Epithelial cell of esophagus (primary cell): ENCODE measurements around the gene DCDC2C.

Source experiments
- DNase-seq: peaks from one replicate; pipeline ENCODE4 v3.0.0; 2010; ENCODE audit warnings: low read depth
- H3K4me3 ChIP-seq: 2 replicates; pipeline ENCODE4 v1.5.1; 2011; ENCODE audit warnings: mild to moderate bottlenecking, low read length, control low read depth
- CTCF ChIP-seq: IDR thresholded peaks from 2 replicates; pipeline ENCODE4 v1.5.1; 2011; ENCODE audit warnings: low read depth, mild to moderate bottlenecking, low read length, control low read depth, inconsistent platforms; ENCODE audit not compliant: insufficient read depth; ENCODE audit errors: missing control alignments

Gene DCDC2C

GRCh38 chr2:3839476-3839875 lies 136.1 kb downstream of the DCDC2C start:
- TF ChIP-seq CTCF = no peak
- no peak for DNase-seq
- no peak overlapping the region for H3K4me3 ChIP-seq

GRCh38 chr2:3840611-3841155 lies 137.3 kb downstream of the DCDC2C start:
- TF ChIP-seq CTCF = no peak
- H3K4me3 ChIP-seq = no peak overlapping the region
- DNase-seq = no peak

DNA sequence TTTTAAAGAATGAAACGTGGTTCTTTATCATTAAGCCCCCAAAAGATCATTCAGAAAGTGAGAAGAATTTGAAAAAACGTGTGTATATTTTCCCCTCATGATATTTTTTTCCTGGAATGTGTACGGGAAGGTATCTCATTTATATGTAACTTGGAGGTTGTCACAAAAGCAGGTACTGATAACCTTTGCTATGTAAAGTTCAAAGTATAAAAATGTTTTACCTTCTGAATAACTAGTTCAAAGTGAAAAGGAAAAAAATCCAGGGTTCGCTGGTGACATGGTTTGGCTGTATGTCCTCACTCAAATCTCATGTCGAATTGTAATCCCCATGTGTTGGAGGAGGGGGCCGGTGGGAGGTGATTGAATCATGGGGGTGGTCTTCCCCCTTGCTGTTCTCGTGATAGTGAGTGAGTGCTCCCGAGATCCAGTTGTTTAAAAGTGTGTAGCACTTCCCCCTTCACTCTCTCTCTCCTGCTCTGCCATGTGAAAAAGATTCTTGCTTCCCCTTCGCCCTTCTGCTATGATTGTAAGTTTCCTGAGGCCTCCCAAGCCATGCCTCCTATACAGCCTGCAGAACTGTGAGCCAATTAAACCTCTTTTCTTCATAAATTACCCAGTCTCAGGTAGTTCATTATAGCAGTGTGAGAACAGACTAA lies 144.2 kb downstream of the DCDC2C start:
- DNase-seq = no peak
- no peak for TF ChIP-seq CTCF
- H3K4me3 ChIP-seq = no peak overlapping the region

DNA sequence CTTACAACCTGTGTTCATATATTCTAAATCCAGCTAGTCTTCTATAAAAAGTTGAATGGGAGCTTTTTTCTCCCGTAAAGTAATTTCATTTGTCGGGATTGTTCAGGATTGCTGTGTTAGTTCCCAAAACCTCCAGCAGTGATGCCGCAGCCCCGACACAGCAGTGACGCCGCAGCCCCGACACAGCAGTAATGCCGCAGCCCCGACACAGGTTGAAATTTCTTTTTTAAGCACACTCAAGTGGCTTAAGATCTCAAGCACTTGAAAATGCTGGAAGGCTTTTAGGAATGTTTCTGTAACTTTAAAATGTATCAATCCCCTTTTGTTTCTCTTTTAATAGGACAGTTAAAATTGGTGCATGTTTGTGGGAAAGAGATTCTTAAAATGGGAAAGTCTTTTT lies 145.4 kb downstream of the DCDC2C start:
- no peak for DNase-seq
- no peak for TF ChIP-seq CTCF
- H3K4me3 ChIP-seq = no peak overlapping the region

DNA sequence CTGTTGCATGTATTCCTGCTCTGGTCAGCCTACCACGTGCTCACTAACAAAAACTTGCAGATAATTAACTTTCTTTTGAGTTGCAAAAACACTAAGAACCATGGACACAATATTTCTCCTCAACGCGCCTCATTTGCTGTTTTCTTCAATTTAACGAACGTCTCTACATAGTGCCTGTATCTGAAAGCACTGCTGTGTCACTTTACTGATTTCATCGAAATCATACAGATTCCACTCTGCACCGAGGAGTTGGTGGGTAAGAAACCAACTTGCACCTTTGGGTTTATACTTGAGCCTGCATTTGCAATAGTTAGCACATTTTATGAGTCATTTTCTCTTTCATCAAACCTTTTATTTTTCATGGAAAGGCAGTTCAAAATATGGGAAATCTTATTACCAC lies 145.8 kb downstream of the DCDC2C start:
- DNase-seq = no peak
- TF ChIP-seq CTCF = no peak
- no peak overlapping the region for H3K4me3 ChIP-seq

GRCh38 chr2:3857576-3857975 lies 154.2 kb downstream of the DCDC2C start:
- DNase-seq = no peak
- H3K4me3 ChIP-seq = no peak overlapping the region
- TF ChIP-seq CTCF = no peak

DNA sequence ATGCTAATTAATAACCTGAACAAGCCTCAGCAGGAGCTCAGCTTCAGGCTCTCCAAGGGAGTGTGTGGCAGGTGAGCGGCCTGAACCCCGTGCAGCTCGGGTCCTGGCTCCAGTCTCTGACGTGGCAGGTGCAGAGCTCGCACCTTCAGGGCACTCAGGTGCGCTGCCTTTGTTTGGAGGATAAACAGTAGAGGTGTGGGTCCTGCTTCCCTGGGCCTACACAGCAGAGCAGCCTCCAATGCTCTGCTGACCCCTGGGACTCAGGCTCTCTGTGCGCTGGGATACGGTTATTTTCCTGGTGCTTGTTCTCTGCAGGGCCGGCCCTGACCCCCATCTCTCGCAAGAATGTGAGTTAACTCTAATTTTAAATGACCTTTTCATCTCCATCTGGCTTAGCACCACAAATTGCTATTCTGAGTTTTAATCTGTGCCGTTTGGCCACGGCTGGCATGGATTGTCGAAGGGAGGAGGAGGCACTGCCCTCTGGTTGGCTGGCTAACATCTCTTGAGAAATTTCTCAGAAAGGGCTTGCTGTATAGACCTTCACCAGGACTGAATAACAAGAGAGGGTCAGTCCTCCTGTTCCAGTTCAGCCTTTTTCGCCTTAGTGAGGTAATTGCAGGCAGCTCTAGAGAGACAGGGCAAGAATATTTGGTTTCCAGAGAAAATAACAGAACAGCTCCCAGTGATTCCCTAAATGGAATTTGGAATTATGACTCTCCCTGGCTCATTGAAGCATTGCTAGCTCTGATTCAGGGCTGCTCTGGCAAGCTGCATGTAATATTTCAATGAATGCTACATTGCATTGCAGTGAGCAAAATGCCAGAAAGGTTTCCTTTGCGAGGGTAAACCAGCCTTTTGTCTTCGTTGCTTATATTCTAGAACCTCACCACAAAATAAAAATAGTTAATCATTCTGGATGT lies 161.8 kb downstream of the DCDC2C start:
- no peak for DNase-seq
- TF ChIP-seq CTCF = no peak
- no peak overlapping the region for H3K4me3 ChIP-seq
